BE2C (cell line): ENCODE data around the gene YPEL4.
A peak's percentile ranks its signal among the peaks of the same experiment; 100 is the strongest.

Source experiments
- DNase-seq: peaks from one replicate; pipeline ENCODE4 v3.0.0-alpha.2; 2020
- H3K27me3 ChIP-seq: fragments of 250-450 bp; sonication (Bioruptor Pico); 2 replicates; pipeline ENCODE4 v1.5.1; 2020; ENCODE audit warnings: mild to moderate bottlenecking
- H3K36me3 ChIP-seq: fragments of 250-450 bp; sonication (Bioruptor Pico); 2 replicates; pipeline ENCODE4 v1.5.1; 2020; ENCODE audit warnings: mild to moderate bottlenecking
- H3K4me1 ChIP-seq: fragments of 250-450 bp; sonication (Bioruptor Pico); 2 replicates; pipeline ENCODE4 v1.5.1; 2020
- H3K4me3 ChIP-seq: 2 replicates; pipeline ENCODE4 v1.5.1; 2011; ENCODE audit warnings: low read depth, low read length
- H3K9me3 ChIP-seq: fragments of 250-450 bp; sonication (Bioruptor Pico); 2 replicates; pipeline ENCODE4 v1.5.1; 2020
- TF ChIP-seq, protein P1 (sequence below): IDR thresholded peaks from 2 replicates; pipeline ENCODE4 v1.5.1; 2012; ENCODE audit warnings: mild to moderate bottlenecking, low read depth, low read length

YPEL4 gene

GRCh38 chr11:57675176-57675941, 25.6 kb upstream of the YPEL4 start:
- DNase-seq, result no peak
- Histone ChIP-seq H3K9me3 (no peaks in the 10 kb centered on the region), H3K27me3 (no peaks in the 10 kb centered on the region), H3K36me3 (peaks cover 13% of the 10 kb centered on the region), H3K4me1 (no peaks in the 10 kb centered on the region), H3K4me3 (no peak overlapping the region)
- TF ChIP-seq, protein P1, sequence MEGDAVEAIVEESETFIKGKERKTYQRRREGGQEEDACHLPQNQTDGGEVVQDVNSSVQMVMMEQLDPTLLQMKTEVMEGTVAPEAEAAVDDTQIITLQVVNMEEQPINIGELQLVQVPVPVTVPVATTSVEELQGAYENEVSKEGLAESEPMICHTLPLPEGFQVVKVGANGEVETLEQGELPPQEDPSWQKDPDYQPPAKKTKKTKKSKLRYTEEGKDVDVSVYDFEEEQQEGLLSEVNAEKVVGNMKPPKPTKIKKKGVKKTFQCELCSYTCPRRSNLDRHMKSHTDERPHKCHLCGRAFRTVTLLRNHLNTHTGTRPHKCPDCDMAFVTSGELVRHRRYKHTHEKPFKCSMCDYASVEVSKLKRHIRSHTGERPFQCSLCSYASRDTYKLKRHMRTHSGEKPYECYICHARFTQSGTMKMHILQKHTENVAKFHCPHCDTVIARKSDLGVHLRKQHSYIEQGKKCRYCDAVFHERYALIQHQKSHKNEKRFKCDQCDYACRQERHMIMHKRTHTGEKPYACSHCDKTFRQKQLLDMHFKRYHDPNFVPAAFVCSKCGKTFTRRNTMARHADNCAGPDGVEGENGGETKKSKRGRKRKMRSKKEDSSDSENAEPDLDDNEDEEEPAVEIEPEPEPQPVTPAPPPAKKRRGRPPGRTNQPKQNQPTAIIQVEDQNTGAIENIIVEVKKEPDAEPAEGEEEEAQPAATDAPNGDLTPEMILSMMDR, result no peak

DNA sequence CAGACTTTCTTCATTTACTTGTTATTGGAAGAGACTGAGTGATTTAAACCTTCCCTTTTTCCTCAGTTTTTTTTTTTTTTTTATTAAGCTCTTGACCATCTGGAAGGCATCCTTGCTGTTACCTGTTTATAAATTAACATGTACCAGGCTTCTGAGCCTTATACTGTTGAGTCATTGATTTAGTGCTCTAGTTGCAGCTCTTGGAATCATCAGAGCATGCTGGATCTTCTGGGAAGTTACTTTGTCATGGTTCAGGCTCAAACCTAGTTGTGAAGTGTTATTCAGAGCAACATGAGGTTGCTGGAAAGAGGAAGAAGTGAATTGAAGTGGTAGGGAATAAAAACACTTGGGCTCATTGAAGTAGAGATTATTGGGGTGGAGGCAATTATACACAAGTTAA, 24.5 kb upstream of the YPEL4 start:
- DNase-seq, result no peak
- Histone ChIP-seq H3K36me3 (peaks cover 13% of the 10 kb centered on the region), H3K4me3 (no peak overlapping the region), H3K27me3 (no peaks in the 10 kb centered on the region), H3K9me3 (no peaks in the 10 kb centered on the region), H3K4me1 (no peaks in the 10 kb centered on the region)
- TF ChIP-seq, protein P1, result no peak

DNA sequence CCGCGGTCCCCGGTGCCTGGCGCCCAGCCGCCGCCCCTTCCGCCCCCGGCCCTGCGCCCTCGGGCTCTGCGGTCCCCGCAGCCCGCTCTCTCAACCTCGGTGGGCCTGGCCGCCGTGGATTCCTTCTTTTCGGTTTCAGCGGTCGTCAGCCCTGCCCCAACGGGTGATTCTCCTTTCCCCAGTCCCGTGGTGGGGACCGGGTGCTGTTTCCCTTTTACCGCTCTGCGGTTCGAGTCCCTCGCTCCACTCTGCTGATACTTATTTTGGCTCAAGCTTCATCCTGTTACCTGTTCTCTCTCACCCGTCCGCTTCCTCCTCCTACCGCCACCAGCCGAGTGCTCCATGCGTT, 18.7 kb upstream of the YPEL4 start:
- H3K9me3 ChIP-seq, result no peaks in the 10 kb centered on the region
- TF ChIP-seq, protein P1, result no peak
- no peaks in the 10 kb centered on the region for H3K27me3 ChIP-seq
- DNase-seq, result no peak
- H3K36me3 ChIP-seq, result peaks cover 13% of the 10 kb centered on the region
- H3K4me1 ChIP-seq, result no peaks in the 10 kb centered on the region
- H3K4me3 ChIP-seq, result peak overlapping the region; percentile 89

- Histone ChIP-seq H3K4me1 (no peaks in the 10 kb centered on the region), H3K27me3 (no peaks in the 10 kb centered on the region), H3K36me3 (peaks cover 10% of the 10 kb centered on the region), H3K9me3 (no peaks in the 10 kb centered on the region), H3K4me3 (peak within 1 kb of the TSS; percentile 89)
- DNase-seq, result peak; percentile 95
- TF ChIP-seq, protein P1, result no peak
These were observed 18.2 kb upstream of the YPEL4 start, which contains the start of gene ZDHHC5 for GRCh38 chr11:57667736-57668433. TSS of gene ZDHHC5 (plus strand) at chr11:57668114. CDS start at chr11:57673091, 4,977 bp downstream.

GRCh38 chr11:57667117-57667735, 17.5 kb upstream of the YPEL4 start:
- peak overlapping the region; percentile 89 for H3K4me3 ChIP-seq
- no peaks in the 10 kb centered on the region for H3K27me3 ChIP-seq
- peak; percentile 90 for DNase-seq
- peaks cover 4% of the 10 kb centered on the region; the same call in 1 of the 2 replicates for H3K36me3 ChIP-seq
- no peaks in the 10 kb centered on the region for H3K9me3 ChIP-seq
- H3K4me1 ChIP-seq, result no peaks in the 10 kb centered on the region
- TF ChIP-seq, protein P1, result no peak

- no peaks in the 10 kb centered on the region for H3K27me3 ChIP-seq
- TF ChIP-seq, protein P1, result no peak
- no peak for DNase-seq
- no peaks in the 10 kb centered on the region for H3K4me1 ChIP-seq
- no peak overlapping the region for H3K4me3 ChIP-seq
- H3K36me3 ChIP-seq, result no peaks in the 10 kb centered on the region
- H3K9me3 ChIP-seq, result no peaks in the 10 kb centered on the region
These were observed 14.3 kb upstream of the YPEL4 start for GRCh38 chr11:57663975-57664374.
